ENCODE results near the gene SLC25A2.
"Not testable (repeated sequence)": the region's sequence is repeated elsewhere in the genome, so short reads cannot be mapped to it uniquely, and the experiment has no call there.

The SLC25A2 gene

GRCh38 chr5:141322261-141322660, 18.4 kb upstream of the SLC25A2 start:
- DNase-seq (ENCODE audit: low spot score), result no peak
- Histone ChIP-seq H3K4me3 (no peak overlapping the region), H3K27ac (no peak overlapping the region)
- no peak for TF ChIP-seq CTCF (IDR thresholded peaks at IDR 0.05)

GRCh38 chr5:141320225-141321169, 16.6 kb upstream of the SLC25A2 start, which contains the start of gene TAF7:
TSS of gene TAF7 (minus strand) at chr5:141320784. CDS start at chr5:141320044, 740 bp downstream.
- peak within 1 kb of the TSS; percentile 94 to 95 for H3K27ac ChIP-seq
- DNase-seq (ENCODE audit: low spot score), result peak; percentile 90
- TF ChIP-seq CTCF (IDR thresholded peaks at IDR 0.05), result peak; percentile 77
- H3K4me3 ChIP-seq, result peak within 1 kb of the TSS; percentile 86

- H3K4me3 ChIP-seq, result peak overlapping the region; percentile 86
- TF ChIP-seq CTCF (IDR thresholded peaks at IDR 0.05), result no peak
- no peak for DNase-seq (ENCODE audit: low spot score)
- peak overlapping the region in 1 of 2 donors; percentile 94 for H3K27ac ChIP-seq
Observed at GRCh38 chr5:141319699-141320098, 15.8 kb upstream of the SLC25A2 start.

- Histone ChIP-seq H3K4me3 (peak overlapping the region; percentile 86), H3K27ac (no peak overlapping the region)
- no peak for DNase-seq (ENCODE audit: low spot score)
- no peak for TF ChIP-seq CTCF (IDR thresholded peaks at IDR 0.05)
Observed at GRCh38 chr5:141319202-141319601, 15.4 kb upstream of the SLC25A2 start.

- H3K27ac ChIP-seq; H3K4me3 ChIP-seq; DNase-seq (ENCODE audit: low spot score): not testable (repeated sequence)
Observed at GRCh38 chr5:141316963-141317362, 13.1 kb upstream of the SLC25A2 start.

- H3K27ac ChIP-seq, result no peak overlapping the region
- TF ChIP-seq CTCF (IDR thresholded peaks at IDR 0.05), result no peak
- H3K4me3 ChIP-seq, result no peak overlapping the region
- DNase-seq (ENCODE audit: low spot score), result no peak
Observed at GRCh38 chr5:141313711-141314110, 9.9 kb upstream of the SLC25A2 start.

GRCh38 chr5:141306630-141307029, 2.8 kb upstream of the SLC25A2 start:
- Histone ChIP-seq H3K4me3 (no peak overlapping the region), H3K27ac (no peak overlapping the region)
- TF ChIP-seq CTCF (IDR thresholded peaks at IDR 0.05), result no peak
- DNase-seq (ENCODE audit: low spot score), result no peak
